Activated CD4-positive, alpha-beta T cell treated with anti-CD3 and anti-CD28 coated beads for 48 hours (primary cell): ENCODE data around the gene RABL6.
"Not testable (repeated sequence)": the region's sequence is repeated elsewhere in the genome, so short reads cannot be mapped to it uniquely, and the experiment has no call there.

ENCODE experiments used
- DNase-seq: peaks from one replicate; pipeline ENCODE4 v3.0.0-alpha.2; 2020

Gene RABL6

GRCh38 chr9:136860933-136861873 is 53.5 kb downstream of the RABL6 start:
- DNase-seq, result no peak

DNA sequence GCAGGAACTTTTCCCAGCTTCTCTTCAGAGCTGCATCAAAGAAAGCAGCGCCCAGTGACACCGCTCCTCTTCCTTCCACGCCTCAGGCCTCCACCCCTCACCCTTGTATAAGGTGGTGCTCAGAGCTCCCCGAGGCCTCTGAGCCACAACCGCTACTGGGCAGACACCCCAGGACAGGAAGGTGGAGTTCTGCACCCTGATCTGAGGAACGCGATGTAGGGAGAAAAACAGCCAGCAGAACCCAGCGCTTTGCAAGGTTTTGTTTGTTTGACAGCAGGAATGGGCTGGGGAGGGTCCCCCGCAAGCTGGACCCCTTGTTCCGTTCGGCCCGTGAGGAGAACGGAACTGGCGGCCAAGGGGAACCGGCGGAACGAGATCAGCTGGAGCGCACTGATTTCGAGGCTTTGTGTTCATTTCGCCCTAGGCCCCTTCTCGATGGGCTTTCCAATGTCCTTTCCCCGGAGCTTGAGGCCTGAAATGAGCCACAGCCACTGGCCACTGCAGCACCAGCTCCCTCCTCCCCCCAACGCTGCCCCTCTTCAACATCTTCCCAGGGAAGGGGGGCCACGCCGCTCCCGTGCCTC is 54.2 kb downstream of the RABL6 start:
- no peak for DNase-seq

GRCh38 chr9:136862849-136863622 is 55.3 kb downstream of the RABL6 start:
- no peak for DNase-seq

- DNase-seq, result no peak
These were observed 56.0 kb downstream of the RABL6 start for GRCh38 chr9:136863623-136864273.

DNA sequence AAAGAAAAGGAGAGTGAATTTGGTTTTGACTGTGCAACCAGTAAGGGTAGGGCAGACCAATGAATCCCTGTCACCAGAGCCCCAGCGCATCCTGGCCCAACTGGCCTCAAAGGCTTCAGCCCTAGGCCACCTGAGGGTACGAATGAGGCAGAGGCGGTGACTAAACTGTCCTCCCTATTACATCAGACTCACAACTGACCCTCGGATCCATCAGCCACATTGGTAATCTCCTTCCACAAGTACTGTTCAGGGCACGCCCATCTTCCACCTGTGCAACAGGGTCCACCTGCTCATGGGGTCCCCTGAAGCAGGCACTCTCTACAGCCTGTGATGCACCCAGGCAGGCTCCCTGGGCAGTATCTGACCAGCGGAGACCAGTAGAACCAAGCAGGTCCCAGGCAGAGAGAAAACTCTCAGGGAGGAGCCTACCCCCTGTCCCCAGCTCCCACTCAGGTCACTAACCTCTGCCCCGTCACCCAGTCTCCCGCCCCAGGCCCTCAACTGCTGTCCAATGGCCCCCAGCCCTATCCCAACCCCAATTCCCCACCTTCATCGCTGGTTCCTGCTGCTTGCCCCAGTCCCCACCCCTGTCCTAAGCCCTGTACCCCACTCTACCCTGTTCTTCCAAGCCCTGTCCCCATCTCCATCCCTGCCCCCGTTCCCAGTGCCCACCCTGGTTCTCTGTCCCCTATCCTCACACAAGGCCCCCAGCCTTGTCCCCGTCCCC is 57.5 kb downstream of the RABL6 start:
- DNase-seq, result no peak

DNA sequence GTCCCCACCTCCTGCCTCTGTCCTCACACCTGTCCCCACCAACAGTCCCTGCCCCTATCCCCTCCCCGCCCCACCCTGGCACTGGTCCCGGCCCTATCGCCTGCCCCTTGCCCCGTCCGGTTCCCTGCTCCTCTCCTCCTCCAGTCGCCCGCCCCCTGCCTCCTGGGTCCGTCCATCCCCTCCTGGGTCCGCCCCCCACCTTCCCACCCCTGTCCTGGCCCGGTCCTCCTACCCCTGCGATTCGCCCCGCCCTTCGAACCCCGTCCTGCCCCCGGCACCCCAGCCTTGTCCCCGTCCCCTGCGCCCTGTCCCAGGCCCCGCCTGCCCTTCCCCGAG is 58.0 kb downstream of the RABL6 start:
- DNase-seq, result no peak

DNA sequence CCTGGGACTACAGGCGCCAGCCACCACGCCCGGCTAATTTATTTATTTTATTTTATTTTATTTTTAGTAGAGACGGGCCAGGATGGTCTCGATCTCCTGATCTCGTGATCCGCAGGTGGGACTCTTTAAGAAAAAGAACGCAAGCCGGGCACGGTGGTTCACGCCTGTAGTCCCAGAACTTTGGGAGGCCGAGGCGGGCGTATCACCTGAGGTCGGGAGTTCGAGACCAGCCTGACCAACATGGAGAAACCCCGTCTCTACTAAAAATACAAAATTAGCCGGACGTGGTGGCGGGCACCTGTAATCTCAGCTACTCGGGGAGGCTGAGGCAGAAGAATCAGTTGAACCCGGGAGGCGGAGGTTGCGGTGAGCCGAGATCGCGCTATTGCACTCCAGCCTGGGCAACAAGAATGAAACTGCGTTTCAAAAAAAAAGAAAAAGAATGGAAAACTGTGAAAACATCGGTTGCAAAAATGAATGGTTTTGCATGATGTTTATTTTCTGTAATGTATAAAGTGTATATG is 59.2 kb downstream of the RABL6 start:
- not testable (repeated sequence) for DNase-seq

- DNase-seq, result no peak
These were observed 59.7 kb downstream of the RABL6 start for GRCh38 chr9:136867480-136867879.

GRCh38 chr9:136867917-136868316 is 60.2 kb downstream of the RABL6 start:
- DNase-seq, result no peak

DNA sequence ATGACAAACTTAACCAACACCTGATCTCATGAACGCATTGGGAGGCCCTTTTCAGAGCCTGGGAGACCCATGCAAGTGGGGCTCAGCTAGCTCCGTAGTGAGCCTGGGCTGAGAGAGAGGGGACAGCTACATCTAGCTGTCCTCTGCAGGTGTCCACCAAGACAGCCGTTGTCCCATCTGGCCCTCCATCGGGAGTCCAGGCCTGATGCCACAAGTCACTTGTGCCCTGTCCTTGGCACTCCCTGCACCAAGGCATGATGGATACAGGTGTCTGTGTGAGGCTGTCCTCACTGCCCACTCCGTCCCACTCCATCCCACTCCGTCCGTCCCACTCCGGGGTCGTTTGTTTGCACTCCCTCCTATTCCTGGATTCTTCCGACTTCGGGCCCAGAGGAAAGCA is 60.9 kb downstream of the RABL6 start:
- no peak for DNase-seq

GRCh38 chr9:136869611-136870010 is 61.9 kb downstream of the RABL6 start:
- not testable (repeated sequence) for DNase-seq

DNA sequence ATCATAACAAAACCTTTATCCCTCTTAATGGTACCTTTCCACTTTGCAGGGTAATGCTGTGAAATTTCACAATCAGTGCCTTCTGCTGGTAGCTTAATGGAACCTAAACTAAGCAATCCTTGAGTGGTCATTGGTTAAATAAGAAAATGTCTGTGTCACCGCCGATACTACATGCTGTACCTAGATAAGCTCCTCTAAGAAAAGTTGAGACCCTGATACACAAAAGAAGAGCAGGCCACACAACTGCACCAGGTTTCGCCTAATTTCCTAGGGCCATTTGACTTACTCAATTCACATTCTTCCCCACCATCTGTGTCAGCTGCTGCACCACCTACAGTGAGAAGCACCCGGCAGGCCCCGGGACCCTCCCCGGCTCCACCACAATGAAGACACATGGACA is 67.4 kb downstream of the RABL6 start:
- no peak for DNase-seq

- no peak for DNase-seq
These were observed 68.7 kb downstream of the RABL6 start for GRCh38 chr9:136876476-136876875.

- no peak for DNase-seq
These were observed 72.9 kb downstream of the RABL6 start for GRCh38 chr9:136880651-136881050.

DNA sequence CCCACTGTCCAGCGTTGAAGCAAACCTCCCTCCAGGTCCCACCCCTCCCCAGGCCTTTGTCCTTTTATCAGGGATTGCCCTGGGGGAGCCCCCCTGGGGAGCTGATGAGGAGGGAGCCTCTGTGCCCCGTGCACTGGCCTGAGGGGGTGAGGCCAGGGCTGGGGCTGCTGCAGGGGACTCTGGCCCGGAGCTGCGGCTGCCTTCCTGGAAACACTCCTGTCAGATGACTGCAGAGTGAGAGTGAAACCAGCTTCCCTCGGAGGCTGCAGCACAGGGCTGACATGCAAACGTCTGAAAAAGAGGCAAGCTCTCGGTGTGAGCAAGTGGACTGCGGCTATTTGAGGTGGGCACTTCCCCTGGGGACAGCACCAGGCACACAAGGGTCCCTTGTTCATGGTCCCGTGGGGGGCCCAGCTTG is 74.0 kb downstream of the RABL6 start:
- peak; percentile 80 for DNase-seq

GRCh38 chr9:136882109-136882946 is 74.6 kb downstream of the RABL6 start:
- DNase-seq, result peak; percentile 95

DNA sequence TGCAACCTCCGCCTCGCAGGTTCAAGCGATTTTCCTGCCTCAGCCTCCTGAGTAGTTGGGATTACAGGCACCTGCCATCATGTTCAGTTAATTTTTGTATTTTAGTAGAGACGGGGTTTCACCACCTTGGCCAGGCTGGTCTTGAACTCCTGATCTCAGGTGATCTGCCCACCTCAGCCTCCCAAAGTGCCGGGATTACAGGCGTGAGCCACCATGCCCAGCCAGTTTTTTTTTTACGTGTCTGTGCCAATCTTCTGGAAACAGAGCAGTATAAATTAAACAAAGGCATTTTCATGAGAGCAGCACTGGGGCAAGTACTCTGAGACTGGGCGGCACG is 75.2 kb downstream of the RABL6 start:
- DNase-seq, result not testable (repeated sequence)

GRCh38 chr9:136883670-136884069 is 75.9 kb downstream of the RABL6 start:
- not testable (repeated sequence) for DNase-seq

DNA sequence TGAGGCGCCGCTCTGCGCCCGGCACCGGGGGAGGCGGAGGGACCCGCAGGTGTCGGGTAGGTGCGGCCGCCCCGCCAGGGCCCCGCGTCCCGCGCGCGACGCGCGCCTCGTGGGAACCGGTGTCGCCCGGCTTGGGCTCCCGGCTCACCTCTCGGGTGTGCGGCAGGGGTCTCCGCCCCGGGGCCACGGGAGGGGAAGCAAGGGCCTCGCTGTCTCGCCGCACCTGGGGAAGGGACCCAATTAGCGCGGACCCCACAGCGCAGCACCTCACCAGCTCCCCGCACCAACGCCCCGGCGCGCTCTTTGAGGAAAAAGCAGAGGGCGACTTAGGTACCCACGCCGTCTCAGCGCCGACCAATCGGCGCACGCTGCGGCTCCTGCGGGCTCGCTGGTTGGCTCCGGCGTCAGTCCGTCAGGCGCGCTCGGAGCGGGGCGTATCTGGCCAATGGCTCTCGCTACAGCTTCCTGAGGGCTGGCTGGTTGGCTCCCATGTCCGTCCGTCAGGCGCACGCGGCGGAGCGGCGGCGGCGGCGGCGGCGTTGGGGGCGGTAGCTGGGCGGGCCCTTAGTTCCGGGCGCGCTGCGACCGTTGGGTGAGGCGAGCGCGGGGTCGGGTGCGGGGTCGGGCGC is 78.3 kb downstream of the RABL6 start, which contains the start of gene TRAF2:
Gene TRAF2, plus strand, starts transcription at position 567 of the 629 bp plus-strand sequence. CDS start 12,225 bp downstream, outside the sequence.
- DNase-seq, result peak; percentile 98
